GM18867 (cell line): Measurements from ENCODE around the gene CDR2.
A peak's percentile ranks its signal among the peaks of the same experiment; 100 is the strongest.
"Not testable (repeated sequence)": the region's sequence is repeated elsewhere in the genome, so short reads cannot be mapped to it uniquely, and the experiment has no call there.

Experiments used
- ATAC-seq: cut with Tn5 transposase; IDR thresholded peaks from one replicate; pipeline ENCODE4 v1.9.1; 2021; ENCODE audit warnings: mild to moderate bottlenecking, moderate library complexity; ENCODE audit not compliant: unreplicated experiment

Gene CDR2

DNA sequence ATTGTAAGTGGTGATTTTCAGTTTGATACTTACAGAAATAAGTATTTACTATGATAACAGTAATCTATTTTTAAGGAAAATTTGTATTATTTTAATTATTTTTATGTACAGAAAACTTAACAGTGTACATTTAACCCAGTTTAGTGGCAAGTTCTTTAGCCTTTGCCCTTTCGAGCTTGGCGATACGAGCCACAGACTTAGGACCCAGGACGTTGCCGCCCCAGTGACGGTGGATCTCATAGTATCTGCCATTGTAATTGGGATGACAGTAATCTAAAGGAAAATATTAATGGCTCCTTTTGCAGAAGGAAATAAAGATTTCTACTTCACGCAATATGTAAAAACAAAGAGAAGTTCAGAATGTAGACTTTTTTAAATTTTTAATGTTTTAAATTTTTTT is 5.2 kb upstream of the CDR2 start:
- ATAC-seq, result no peak

DNA sequence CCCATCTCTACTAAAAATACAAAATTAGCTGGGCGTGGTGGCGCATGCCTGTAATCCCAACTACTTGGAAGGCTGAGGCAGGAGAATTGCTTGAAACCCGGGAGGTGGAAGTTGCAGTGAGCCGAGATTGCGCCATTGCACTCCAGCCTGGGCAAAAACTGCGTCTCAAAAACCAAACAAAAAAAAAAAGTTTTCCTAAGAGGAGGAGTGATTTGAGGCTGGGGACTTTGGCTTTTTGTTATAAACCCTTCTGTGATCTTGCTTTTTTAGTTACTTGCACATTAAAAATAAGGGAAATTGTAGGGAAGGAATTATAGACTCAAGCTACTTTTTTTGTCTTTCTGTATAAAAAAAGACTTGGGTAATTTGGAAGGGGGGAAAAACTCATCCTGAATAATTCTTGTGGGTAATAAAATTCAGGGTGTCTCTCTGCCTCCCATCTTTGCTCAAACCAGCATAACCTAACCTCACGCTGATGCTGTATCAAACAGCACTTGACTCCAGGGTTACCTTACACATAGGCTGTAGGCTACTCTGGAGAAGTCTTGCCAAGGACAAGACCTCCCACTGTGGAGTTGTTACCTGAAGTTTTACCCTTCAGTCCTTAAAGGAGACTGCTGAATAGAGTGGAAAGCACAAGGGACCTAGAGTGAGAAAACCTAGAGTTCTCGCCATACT is 1.7 kb upstream of the CDR2 start:
- no peak for ATAC-seq

DNA sequence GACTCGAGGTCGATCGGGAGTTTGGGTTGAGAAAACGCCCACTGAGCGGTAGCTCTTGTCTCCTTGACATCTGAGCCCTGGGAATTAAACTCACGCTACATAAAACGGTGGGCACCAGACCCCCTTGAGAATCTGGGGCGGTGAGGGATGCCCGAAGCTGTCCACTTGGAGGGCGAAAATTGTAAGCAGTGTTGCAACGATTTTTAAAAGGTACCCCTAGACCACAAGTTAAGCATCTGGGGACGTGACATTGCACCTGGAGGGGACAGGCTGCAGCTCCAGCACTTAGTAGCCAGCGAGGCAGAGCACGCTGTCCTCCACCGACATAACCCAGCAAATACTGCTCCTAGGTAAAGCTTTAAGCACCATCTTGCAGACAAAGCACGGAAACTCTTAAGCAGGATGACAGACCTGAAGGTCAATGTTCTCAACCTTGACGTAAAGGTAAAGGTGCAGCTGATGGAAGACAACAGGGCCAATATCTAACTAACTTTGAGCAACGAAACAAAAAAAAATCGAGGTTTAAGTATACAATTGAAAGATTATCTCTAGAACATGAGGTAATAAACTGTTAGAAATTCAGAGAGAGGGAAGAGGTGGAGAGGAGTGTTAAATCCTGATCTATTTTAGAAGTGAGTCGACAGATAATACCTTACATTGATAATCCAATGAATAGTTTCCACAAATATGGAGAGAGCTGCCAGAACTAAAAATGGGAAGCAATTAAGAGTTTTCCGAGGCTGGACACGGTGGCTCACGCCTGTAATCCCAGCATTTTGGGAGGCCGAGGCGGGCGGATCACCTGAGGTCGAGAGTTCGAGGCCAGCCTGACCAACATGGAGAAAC is 921 bp upstream of the CDR2 start:
- ATAC-seq, result no peak

DNA sequence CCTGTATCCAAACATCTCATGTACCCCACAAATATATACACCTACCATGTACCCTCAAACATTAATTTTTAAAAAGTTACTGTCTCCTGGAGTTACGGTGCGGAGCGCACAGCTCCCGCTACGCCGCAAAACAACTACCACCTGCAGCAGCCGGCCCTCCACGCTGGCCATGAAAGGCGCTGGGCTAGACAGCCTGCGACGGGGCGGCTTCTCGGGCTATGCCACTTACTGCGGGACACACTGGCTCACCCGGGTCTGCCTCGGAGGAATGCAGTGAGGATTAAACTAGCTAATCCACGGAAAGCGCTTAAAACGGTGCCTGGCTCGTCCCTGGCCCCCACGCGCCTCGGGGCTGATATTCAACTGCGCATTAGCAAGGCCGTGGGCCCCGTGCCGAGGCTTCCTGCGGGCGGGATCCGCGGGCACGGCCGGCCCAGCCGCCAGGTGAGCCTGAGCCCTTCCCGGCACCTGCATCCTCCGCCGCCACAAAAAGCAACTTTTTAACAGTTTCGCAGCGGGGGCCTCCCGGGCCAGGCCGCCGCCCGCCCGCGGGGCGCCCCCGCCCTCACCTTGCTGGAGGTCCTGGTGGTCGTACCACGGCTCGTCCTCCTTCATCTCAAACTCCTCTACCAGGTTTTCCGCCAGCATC is 633 bp downstream of the CDR2 start:
- peak; percentile 22 for ATAC-seq

DNA sequence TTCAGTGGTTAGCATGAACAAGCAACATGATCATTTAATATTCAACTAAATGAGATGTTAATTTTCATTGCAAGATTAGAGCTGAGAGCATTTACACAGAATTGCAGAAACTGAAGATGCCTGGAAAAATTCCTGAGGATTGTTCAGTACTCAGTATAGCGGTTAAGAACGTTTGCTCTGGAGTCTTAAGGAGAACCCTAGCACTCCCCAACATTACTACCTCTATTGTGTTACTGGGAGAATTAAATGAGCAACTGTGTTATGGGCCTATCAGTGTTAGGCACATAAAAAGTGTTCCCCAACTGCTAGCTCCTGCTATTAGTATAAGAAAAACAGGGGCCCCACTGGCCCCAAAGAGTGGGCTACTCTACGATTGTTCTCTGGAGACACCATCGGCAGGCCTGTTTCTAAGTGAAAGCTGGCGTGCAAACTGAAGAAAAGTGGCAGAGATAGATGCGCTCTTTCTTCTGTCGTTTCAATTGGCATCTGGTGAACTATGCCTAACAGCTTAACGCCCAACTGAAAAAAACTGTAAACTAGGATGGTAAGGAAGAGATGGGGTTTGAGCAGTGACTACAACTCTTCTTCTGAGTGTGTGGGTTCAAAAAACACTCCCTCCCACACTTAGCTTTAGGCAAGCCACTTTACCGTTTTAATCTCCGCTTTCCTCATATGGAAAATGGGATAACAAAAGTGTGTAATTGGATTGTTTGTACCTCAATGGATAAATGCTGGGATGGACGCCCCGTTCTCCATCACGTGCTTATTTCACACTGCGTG is 1.3 kb downstream of the CDR2 start:
- no peak for ATAC-seq

DNA sequence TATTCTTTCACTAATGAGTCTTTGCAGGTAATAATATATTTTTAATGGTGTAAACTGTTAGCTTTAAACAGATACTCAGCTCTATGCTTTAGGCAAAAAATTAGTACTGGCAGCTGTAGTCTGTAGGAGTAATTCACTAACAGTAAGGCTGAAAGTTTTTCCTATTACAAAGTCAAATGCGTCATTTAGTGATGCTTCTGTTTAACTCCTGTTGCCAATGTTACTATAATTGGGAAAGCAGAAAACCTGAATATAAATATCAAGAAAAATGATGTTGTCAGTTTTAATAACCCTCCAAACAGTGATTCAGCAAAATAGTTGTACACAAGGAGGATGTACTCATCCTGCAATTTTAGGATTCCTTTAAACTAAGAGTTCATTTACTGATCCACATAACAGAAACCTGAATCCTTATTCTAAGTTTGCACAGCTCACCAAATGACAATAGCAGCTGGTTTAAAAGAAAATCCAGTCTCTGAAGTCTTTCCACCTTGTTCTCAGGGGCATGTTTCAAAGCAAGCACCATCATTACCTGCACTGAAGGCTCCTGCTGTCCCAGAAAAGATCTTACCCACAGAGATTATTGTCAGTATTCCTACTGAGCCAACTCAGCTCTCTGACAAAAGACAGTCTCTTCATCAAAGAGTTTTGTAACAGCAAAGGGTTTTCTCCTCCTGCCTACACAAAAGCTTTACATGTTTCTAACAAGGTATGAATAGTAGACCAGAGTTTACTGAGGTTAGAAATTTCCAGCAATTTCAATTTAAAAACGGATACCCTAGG is 4.2 kb downstream of the CDR2 start:
- ATAC-seq, result no peak

DNA sequence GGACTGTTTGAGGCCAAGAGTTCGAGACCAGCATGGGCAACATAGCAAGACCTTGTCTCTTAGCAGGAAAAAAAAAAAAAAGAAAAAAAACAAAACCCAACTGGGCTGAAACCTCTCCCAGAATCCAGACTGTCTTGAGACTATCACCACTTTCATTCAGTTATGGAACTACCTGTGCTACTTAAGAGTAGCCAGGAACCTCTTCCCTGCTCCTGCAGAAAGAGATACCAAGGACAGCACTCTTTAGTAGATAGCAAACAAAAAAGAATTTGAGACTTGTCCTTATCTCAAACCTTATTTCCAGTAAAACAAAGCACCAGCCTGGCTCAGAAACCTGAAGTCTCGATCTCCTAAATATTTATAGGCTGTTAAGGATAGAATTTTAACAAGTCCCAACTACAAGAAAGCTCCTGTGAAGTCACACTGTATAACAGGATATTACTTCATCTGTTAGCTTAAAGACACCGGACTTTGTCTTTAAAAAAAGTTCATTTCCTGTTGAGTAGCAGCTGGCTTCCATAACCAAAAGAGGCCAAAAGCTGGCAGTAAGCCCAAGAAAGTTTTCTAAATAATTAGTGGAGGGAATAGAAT is 5.1 kb downstream of the CDR2 start:
- ATAC-seq, result no peak

DNA sequence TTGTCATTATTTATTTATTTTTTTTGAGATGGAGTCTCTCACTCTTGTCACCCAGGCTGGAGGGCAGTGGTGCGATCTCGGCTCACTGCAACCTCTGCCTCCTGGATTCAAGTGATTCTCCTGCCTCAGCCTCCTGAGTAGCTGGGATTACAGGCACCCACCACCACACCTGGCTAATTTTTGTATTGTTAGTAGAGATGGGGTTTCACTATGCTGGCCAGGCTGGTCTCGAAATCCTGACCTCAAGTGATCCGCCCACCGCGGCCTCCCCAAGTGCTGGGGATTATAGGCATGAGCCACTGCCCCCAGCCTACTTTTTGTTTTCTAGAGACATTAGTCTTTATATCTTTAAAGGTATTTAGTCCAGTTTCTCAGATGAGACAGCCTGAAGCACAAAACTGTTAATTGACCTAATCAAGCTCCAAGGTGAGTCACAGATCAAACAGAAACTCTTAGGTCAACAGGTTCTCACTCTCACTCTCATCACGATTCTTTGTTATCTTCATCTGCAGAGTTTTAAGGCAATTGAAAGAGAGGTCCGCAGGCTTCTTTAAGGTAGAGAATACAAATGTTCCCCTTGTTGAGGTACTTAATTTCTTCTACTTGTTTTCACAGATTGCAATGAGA is 6.1 kb downstream of the CDR2 start:
- ATAC-seq, result not testable (repeated sequence)

DNA sequence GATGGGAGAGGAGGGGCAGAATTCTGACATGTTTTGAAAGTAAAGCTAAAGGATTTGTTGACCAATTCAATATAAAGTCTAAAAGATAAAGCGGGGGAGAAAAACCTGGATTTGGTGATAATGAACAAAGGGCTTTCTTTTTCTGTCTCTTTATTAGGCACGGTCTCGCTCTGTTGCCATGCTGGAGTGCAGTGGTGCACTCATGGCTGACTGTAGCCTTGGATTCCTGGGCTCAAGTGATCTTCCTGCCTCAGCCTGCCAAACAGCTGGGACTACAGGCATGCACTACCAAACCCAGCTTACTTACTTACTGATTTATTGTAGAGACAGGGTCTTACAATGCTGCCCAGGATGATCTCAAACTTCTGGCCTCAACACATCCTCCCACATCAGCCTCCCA is 7.5 kb downstream of the CDR2 start:
- ATAC-seq, result no peak

DNA sequence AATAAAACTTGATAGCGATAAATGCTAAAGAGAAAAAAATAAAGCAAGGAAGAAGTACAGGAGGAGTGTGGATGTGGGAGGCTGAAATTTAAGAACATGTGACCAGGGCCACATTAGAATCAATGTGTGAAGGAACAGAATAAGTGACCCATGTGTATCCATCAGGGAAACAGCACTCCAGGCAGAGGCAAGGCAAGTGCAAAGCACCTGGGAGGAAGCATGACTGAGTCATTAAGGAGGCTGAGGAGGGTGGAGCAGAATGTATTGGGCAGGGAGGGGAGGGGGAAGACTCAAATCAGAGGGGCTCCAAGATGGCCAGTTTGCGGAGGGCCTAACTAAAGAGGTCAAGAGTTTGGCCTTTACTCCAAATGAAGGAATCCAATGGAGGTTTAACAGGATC is 8.0 kb downstream of the CDR2 start:
- no peak for ATAC-seq

DNA sequence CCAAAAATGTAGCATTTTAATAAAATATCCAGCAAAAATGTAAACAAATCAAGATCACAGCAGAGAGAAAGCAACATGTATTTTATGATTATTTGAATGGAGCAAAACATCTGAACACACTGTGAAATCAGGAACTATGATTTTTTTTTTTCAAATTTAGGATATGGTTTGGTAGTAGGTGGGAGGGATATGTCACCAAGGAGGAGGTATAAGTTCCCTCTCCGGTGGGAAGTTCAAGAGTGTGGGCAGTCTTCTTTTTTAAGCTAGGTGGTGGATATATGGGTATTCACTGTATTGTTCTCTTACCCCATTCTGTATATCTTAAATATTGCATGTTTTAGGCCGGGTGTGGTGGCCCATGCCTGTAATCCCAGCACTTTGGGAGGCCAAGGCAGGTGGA is 10.2 kb downstream of the CDR2 start:
- ATAC-seq, result no peak

DNA sequence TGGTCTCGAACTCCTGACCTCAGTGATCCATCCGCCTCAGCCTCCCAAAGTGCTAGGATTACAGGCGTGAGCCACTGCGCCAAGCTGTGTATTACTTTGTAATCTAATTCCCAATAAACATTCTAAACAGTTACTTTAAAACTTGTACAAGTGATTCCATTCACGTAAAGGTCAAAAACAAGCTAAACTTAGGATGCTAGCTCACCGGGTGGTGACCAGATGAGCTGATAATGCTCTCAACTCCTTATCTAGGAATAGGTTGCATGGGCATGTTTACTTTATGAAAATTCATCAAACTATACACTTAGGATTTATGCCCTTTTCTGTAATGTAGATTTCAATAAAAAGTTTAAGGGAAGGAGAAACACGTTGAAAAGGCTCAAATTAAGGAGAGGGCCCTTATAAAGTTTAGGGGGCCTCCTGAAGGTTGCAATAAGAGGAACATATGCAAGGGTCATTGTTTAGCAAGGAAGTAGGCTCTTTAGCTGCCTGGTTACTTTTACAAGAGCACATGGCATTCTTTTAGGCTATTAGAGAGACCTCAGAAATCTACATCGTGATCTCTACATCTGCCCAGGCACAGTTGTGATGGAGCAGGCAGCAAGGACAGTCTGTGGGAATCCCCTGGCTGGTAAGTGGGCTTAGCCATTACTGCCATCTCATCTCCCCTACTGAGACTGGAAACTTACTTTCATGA is 13.3 kb downstream of the CDR2 start:
- no peak for ATAC-seq

DNA sequence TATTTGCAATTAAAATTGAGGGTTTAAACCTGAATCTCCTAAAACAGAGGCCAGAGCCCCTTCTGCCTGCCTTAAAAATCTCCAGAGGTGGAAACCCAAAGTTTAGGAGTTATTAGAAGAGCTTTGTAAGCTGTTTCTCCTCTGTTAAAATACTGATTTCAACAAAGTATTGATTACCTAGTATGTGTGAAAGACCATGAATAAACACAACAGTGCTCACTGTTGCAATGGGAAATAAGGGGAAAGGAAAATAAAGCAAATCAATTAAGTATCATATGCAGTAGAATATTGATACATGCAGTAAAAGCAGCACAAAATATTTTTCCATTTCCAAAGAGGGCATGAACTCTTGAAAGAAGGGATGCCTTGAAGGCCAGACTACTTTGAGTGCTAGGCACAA is 14.7 kb downstream of the CDR2 start:
- no peak for ATAC-seq

DNA sequence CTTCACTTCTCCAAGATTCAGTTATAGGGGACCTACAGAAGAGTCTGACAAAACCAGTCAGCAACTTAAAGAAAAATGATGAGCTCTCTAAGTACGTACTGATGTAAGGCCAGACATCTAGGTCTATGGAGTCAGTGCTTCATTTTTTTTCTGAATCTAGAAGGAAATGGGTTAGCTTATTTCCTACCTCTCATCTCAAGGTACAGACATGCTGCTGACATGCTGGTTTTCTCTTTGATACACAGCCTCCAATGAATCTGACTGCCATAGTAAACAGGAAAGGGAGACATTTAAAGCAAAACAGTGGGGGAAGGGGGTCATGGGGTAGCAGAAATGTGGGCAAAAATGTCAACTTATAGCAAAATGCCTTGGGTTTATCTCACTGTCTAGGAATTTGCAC is 16.4 kb downstream of the CDR2 start:
- peak; percentile 9 for ATAC-seq

DNA sequence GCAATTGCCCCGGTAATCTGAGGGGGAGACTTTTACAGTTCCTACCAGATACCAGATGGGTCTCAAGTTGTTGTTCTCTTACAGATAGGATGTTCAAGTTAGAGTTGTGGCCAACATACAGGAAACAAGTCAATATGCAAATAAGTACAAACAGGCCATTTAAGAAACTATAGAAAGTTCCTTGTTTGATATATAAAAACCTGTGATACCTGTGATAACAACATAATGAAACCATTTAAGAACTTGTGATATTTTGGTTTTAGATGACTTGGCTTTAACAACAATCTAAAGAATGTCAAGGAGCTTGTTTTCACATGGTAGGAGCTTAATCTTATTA is 16.8 kb downstream of the CDR2 start:
- ATAC-seq, result peak; percentile 75

DNA sequence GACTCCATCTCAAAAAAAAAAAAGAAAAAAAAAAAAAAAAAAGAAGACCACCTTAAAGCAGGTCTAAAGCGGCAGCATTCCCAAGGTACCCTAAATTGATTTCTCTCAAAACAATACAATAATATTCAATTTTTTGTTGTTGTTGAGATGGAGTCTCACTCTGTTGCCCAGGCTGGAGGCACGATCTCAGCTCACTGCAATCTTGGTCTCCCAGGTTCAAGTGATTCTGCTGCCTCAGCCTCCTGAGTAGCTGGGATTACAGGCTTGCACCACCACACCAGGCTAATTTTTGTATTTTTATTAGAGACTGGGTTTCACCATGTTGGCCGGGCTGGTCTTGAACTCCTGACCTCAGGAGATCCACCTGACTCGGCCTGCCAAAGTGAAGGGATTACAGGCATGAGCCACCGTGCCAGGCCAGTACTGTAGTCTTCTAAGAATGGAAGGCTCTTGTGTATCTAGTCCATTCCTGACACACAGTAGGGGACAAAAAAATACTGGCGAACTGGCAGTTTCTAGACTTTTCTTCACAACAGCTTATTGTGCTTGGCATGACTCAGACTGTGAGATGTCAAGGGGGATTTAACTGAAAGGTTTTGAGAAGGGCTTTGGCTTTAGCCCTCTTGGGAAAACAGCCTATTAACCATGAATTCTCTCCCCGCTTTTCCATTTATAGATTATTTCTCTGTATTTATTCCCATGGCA is 17.3 kb downstream of the CDR2 start:
- peak; percentile 18 for ATAC-seq

DNA sequence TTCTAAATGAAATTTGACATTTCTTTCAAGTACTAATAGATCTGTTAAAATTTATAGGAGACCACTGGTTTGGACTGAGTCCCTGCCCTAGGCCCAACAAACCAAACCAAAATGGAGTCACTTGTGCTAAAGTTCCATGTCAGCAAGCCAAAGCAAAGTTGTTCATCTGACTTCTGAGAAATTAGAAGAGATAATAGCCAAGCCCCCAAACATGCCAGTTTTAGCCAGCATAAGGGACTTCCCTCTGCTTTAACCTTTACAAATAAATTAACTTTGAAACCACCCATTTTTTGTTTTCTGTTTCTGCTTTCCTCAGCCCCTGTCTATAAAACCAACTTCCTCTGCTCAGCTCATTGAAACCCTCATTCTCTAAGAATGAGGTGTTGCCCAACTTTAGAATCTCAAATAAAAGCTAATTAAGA is 18.9 kb downstream of the CDR2 start:
- no peak for ATAC-seq

DNA sequence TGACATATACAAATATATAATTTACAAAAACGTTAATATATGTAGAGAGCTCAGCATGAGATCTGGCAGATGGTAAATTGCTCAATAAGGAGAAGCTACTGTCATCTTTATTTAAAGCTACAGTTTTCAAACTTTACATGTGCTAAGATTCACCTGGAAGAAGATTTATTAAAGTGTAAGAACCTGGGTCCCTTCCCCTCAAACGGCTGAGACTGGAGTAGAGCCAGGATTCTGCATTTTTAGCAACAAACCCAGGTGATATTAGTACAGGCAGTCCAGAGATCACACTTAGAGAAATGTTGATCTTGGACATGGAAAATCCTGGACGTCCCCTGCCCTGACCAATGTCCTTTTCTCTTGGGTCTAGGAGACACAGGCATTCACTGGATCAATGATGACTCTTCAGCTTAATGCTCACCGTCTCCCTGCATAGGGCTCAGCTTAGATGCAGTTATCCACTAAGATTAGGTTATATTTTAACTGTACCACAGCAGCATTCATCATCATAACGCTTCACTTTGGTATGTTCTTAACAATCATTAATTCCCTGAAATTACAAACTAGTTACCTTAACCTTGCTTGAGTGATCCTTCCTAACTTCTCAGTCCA is 20.4 kb downstream of the CDR2 start:
- no peak for ATAC-seq
